Stomach (tissue), 9 donors: ENCODE results near the gene MRPL28. TPM values are rescaled to one million over a fixed set of nuclear protein-coding genes. Genes with fewer than 3 reads are reported as not detected.

ENCODE experiments used
- DNase-seq, 2 donors: peaks; one replicate each; pipeline versions ENCODE4 v3.0.0 to v3.0.0-alpha.2; 2013 to 2019
- H3K27ac ChIP-seq, 5 donors: fragments of 200-600 bp in 4 of 5; sonication (generic) in 4 of 5; one replicate each; pipeline ENCODE4 v1.5.1; 2013 to 2019; ENCODE audit warnings: mild to moderate bottlenecking in 1 of 5, moderate library complexity in 1 of 5
- H3K27me3 ChIP-seq, 3 donors: fragments of 200-600 bp; sonication (generic); one replicate each; pipeline ENCODE4 v1.5.1; 2017 to 2019; ENCODE audit warnings: mixed run types in 1 of 3
- H3K36me3 ChIP-seq, 4 donors: fragments of 200-600 bp; sonication (generic); 1 replicate in 3 of 4; 2 replicates in 1 of 4; pipeline ENCODE4 v1.5.1; 2016 to 2019
- H3K4me1 ChIP-seq, 4 donors: fragments of 200-600 bp; sonication (generic); one replicate each; pipeline ENCODE4 v1.5.1; 2016 to 2019
- H3K4me3 ChIP-seq, 4 donors: fragments of 200-600 bp; sonication (generic) in 3 of 4; one replicate each; pipeline ENCODE4 v1.5.1; 2016 to 2019; ENCODE audit warnings: mild to moderate bottlenecking in 1 of 4
- H3K9me3 ChIP-seq, 4 donors: fragments of 200-600 bp; sonication (generic); one replicate each; pipeline ENCODE4 v1.5.1; 2016 to 2019
- EP300 ChIP-seq: sonication (generic); formaldehyde crosslinking; IDR thresholded peaks from one replicate; pipeline ENCODE4 v1.6.1; 2017; ENCODE audit warnings: antibody characterized with exemption
- POLR2A ChIP-seq, 4 donors: fragments of 450-650 bp; IDR thresholded peaks; one replicate each; pipeline ENCODE4 v1.6.1; 2016; ENCODE audit warnings: antibody characterized with exemption in 4 of 4, control low read depth in 2 of 4, mild to moderate bottlenecking in 1 of 4, moderate library complexity in 1 of 4
- POLR2AphosphoS5 ChIP-seq, 3 donors: sonication (generic); formaldehyde crosslinking; IDR thresholded peaks; one replicate each; pipeline ENCODE4 v1.6.1; 2016; ENCODE audit warnings: antibody characterized with exemption in 3 of 3
- WGBS, 5 donors: extraction: QIAGEN DNeasy Blood & Tissue Kit in 3 of 5; methylation state at CpG; one replicate each; pipeline versions ENCODE4 v1.1.5 to v1.1.7; 2013 to 2018; 5-methylcytosine and 5-hydroxymethylcytosine counted together
- intact Hi-C: fragments of 100-400 bp; cut with DNase I; formaldehyde crosslinking; loops from one replicate; pipeline ENCODE4 v1.15.1; 2023; ENCODE audit warnings: low total_unique reads
- polyA plus RNA-seq, 3 donors: library from polyadenylated mRNA; stranded (reverse); fragments of 200-250 nt; gene quantifications; one replicate each; pipeline ENCODE4 v1.2.3, GENCODE V29; 2013
- total RNA-seq, 5 donors: library from RNA; depleted of rRNA; stranded (reverse); fragments of >200 nt; gene quantifications; one replicate each; pipeline versions ENCODE4 v1.1.0 to v1.2.3, GENCODE V29; 2014 to 2016
- TF ChIP-seq, protein P1 (sequence below), 7 experiments: fragments of 450-650 bp in 4 of 7; fragments of 200-600 bp in 3 of 7; sonication (generic) in 3 of 7; IDR thresholded peaks; one replicate each; pipeline ENCODE4 v1.5.1; 2016 to 2019; ENCODE audit warnings: antibody characterized with exemption in 7 of 7, control low read depth in 2 of 7, mild to moderate bottlenecking in 1 of 7
- donor health status: healthy with polysubstance abuse.
- donor health status: Bipolar disorder and iron deficiency.
- donor health status: healthy.

The MRPL28 gene
- total and polyA plus RNA-seq, 8 donors, result 9.9 to 106 (median 56.6) TPM

DNA sequence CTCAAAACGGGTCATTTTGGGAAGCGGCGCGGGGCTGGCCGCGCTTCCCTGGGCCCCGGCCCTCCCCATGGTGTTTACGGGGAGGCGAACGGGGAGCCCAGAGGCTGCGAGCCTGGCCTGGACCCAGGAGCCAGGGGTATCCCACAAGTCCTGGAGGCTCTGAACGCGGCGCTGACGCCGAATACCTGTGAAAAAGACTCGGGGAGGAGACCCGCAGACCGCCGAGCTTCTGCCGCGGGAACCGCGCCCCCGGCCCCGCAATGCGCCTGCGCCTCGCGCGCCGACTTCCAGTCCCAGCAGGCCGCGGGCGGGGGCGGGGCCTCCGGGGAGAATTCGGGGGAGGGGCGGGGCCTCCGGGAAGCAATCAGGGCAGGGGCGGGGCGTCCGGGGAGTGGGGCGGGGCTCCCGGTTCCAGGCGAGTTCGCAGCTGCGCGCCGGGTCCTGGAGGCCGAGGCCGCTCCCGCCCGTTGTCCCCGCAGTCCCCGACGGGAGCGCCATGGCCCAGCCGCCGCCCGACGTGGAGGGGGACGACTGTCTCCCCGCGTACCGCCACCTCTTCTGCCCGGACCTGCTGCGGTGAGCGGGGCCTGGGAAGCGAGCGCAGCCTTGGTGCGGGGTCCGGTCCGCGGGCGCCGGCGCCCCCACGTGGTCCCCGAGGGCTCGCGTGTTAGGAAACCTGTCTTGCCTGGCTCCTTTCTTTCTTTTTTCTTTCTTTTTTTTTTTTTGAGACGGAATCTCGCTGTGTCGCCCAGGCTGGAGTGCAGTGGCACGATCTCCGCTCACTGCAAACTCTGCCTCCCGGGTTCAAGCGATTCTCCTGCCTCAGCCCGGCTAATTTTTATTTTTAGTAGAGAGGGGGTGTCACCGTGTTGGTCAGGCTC lies 31.4 kb upstream of the MRPL28 start, which contains the start of gene DECR2:
Gene DECR2, plus strand, starts transcription at position 418 of the 881 bp plus-strand sequence. Its CDS starts 79 bp downstream, at position 497.
- peak; percentile 22 to 84 (median 68) for TF ChIP-seq POLR2AphosphoS5 (IDR thresholded peaks at IDR 0.05)
- TF ChIP-seq, protein P1, sequence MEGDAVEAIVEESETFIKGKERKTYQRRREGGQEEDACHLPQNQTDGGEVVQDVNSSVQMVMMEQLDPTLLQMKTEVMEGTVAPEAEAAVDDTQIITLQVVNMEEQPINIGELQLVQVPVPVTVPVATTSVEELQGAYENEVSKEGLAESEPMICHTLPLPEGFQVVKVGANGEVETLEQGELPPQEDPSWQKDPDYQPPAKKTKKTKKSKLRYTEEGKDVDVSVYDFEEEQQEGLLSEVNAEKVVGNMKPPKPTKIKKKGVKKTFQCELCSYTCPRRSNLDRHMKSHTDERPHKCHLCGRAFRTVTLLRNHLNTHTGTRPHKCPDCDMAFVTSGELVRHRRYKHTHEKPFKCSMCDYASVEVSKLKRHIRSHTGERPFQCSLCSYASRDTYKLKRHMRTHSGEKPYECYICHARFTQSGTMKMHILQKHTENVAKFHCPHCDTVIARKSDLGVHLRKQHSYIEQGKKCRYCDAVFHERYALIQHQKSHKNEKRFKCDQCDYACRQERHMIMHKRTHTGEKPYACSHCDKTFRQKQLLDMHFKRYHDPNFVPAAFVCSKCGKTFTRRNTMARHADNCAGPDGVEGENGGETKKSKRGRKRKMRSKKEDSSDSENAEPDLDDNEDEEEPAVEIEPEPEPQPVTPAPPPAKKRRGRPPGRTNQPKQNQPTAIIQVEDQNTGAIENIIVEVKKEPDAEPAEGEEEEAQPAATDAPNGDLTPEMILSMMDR (IDR thresholded peaks at IDR 0.05), result peak in 3 of 7 experiments; percentile 23 to 49 (median 40)
- no peak for TF ChIP-seq POLR2A (IDR thresholded peaks at IDR 0.05)
- no peak for TF ChIP-seq EP300
- peak; percentile 98 to 99 for DNase-seq
- Histone ChIP-seq H3K27me3 (no peaks in the 10 kb centered on the region), H3K36me3 (peaks cover 0 to 15% (median 9%) of the 10 kb centered on the region in 4 donors), H3K27ac (peak within 1 kb of the TSS; percentile 90 to 98 (median 95)), H3K9me3 (no peaks in the 10 kb centered on the region), H3K4me3 (peak within 1 kb of the TSS; percentile 67 to 86 (median 76)), H3K4me1 (peaks cover 17 to 52% (median 38%) of the 10 kb centered on the region in 4 donors)
- intact Hi-C loops, result no loop called here
- WGBS, 5 donors, result 0 to 1% (median 0%) methylated on average over 34 to 91 of the region's 91 CpGs

DNA sequence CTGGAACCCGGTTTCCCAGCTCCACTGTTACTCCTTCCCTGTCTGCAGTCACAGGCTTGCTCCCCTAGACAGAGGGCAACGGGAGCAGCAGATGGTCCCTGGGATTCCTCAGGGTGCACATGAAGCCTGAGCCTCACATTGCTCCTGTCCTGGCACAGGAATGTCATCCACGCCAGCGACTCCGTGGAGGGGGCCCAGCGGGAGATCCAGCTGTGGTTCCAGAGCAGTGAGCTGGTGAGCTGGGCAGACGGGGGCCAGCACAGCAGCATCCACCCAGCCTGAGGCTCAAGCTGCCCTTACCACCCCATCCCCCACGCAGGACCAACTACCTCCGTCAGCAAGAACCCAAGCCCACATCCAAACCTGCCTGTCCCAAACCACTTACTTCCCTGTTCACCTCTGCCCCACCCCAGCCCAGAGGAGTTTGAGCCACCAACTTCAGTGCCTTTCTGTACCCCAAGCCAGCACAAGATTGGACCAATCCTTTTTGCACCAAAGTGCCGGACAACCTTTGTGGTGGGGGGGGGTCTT lies 29.8 kb upstream of the MRPL28 start:
- Histone ChIP-seq H3K27me3 (no peaks in the 10 kb centered on the region), H3K36me3 (peaks cover 0 to 15% (median 8%) of the 10 kb centered on the region in 4 donors), H3K27ac (peak overlapping the region; percentile 24 to 96 (median 95)), H3K4me1 (peaks cover 24 to 61% (median 47%) of the 10 kb centered on the region in 4 donors), H3K4me3 (peak overlapping the region in 3 of 4 donors; percentile 67 to 83 (median 69)), H3K9me3 (no peaks in the 10 kb centered on the region)
- WGBS, 5 donors, result 63 to 74% (median 72%) methylated on average over 8 to 10 of the region's 10 CpGs
- intact Hi-C loops, result no loop called here
- no peak for DNase-seq
- TF ChIP-seq, protein P1 (IDR thresholded peaks at IDR 0.05), result no peak
- no peak for TF ChIP-seq EP300
- no peak for TF ChIP-seq POLR2AphosphoS5 (IDR thresholded peaks at IDR 0.05)
- TF ChIP-seq POLR2A (IDR thresholded peaks at IDR 0.05), result no peak

DNA sequence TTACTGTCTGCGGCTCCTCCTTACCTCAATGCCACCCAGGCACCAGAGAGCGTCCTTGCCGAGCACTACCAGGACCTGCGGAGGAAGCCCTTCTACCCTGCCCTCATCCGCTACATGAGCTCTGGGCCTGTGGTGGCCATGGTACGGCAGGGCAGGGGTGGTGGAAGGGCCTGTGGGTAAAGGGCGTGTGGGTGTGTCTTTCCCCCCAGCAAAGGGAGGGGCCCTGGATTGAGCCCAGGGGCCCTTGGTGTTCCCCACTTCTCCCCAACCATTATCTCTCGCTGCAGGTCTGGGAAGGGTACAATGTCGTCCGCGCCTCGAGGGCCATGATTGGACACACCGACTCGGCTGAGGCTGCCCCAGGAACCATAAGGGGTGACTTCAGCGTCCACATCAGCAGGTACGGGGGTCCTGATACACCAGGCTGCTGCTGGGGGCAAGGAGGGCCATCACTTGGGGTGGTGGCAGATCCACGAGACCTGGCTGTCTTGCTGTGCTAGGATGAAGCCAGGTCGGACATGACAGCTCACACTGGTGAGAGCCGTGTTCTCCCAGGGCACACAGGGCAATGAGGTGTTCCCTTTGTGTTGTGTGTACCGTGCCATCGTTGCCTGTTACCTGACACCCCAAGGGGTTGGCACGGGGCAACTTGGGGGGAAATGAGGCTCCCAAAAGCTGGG lies 29.1 kb upstream of the MRPL28 start:
- 74 to 82% (median 76%) methylated on average over 6 to 22 of the region's 22 CpGs for WGBS, 5 donors
- no peak overlapping the region for H3K4me3 ChIP-seq
- no peak for DNase-seq
- H3K27me3 ChIP-seq, result no peaks in the 10 kb centered on the region
- intact Hi-C loops, result no loop called here
- peaks cover 0 to 15% (median 8%) of the 10 kb centered on the region in 4 donors for H3K36me3 ChIP-seq
- peaks cover 24 to 61% (median 47%) of the 10 kb centered on the region in 4 donors for H3K4me1 ChIP-seq
- TF ChIP-seq POLR2A (IDR thresholded peaks at IDR 0.05) (no peak), EP300 (no peak), POLR2AphosphoS5 (IDR thresholded peaks at IDR 0.05) (no peak)
- TF ChIP-seq, protein P1 (IDR thresholded peaks at IDR 0.05), result no peak
- peak overlapping the region in 3 of 5 donors; percentile 20 to 96 (median 90) for H3K27ac ChIP-seq
- no peaks in the 10 kb centered on the region for H3K9me3 ChIP-seq
